GM18951 (cell line): ENCODE measurements around the gene ENTPD3.
"Not testable (repeated sequence)": the region's sequence is repeated elsewhere in the genome, so short reads cannot be mapped to it uniquely, and the experiment has no call there.

Source experiments
- POLR2A ChIP-seq: IDR thresholded peaks from 4 replicates; pipeline ENCODE4 v1.6.1; 2011; ENCODE audit warnings: mild to moderate bottlenecking; ENCODE audit not compliant: insufficient read length, insufficient read depth; ENCODE audit errors: extremely low read depth
- in situ Hi-C: fragments of 300-500 bp; cut with MboI; formaldehyde crosslinking; loops from one replicate; pipeline ENCODE4 v1.12.0; 2022; ENCODE audit warnings: low sequenced_read_pairs, mixed read lengths, inconsistent platforms; ENCODE audit not compliant: unreplicated experiment

Gene ENTPD3

GRCh38 chr3:40458473-40458872, 71.5 kb downstream of the ENTPD3 start:
- TF ChIP-seq POLR2A: no peak
- in situ Hi-C loops: no loop called here

DNA sequence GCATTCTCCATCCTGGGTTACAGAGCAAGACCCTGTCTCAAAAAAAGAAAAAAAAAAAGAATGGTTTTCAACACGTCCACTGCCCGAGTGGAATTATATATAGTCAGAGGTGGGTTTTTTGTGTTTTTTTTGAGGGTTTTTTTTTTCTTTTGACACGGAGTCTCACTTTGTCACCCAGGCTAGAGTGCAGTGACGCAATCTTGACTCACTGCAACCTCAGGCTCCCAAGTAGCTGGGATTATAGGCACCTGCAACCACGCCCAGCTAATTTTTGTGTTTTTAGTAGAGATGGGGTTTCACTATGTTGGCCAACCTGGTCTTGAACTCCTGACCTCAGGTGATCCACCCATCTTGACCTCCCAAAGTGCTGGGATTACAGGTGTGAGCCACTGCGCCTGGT, 73.5 kb downstream of the ENTPD3 start:
- in situ Hi-C loops: not testable (repeated sequence)

DNA sequence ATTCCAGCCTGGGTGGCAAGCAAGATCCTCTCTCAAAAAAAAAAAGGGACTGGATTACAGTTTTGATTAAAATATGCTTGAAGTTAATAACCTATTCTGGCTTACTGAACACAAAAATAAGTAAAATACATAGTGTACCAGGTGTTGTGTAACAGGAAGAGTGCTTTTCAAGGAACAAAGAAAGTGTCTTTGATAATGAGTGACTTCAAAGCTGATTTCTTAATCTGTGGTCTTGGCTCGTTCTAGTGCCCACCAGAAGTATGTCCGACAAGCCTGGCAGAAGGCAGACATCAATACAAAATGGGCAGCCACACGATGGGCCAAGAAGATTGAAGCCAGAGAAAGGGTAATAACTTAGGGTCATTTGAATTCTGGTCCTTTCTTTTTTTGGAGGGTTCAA, 74.2 kb downstream of the ENTPD3 start:
- in situ Hi-C loops: no loop called here
- no peak for TF ChIP-seq POLR2A

DNA sequence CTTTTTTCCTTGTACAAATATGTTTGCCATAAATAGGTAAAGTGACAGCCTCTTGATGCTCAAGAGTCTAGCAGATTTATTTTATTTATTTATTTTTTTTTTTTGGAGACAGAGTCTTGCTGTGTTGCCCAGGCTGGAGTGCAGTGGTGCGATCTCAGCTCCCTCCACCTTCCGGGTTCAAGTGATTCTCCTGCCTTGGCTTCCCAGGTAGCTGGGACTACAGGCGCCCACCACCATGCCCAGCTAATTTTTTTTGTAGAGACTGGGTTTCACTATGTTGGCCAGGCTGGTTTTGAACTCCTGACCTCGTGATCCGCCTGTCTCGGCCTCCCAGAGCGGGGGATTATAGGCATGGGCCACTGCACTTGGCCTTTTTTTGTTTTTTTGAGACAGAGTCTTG, 75.9 kb downstream of the ENTPD3 start:
- in situ Hi-C loops: not testable (repeated sequence)

- TF ChIP-seq POLR2A: no peak
- in situ Hi-C loops: no loop called here
Observed at GRCh38 chr3:40463579-40463978, 76.6 kb downstream of the ENTPD3 start.

DNA sequence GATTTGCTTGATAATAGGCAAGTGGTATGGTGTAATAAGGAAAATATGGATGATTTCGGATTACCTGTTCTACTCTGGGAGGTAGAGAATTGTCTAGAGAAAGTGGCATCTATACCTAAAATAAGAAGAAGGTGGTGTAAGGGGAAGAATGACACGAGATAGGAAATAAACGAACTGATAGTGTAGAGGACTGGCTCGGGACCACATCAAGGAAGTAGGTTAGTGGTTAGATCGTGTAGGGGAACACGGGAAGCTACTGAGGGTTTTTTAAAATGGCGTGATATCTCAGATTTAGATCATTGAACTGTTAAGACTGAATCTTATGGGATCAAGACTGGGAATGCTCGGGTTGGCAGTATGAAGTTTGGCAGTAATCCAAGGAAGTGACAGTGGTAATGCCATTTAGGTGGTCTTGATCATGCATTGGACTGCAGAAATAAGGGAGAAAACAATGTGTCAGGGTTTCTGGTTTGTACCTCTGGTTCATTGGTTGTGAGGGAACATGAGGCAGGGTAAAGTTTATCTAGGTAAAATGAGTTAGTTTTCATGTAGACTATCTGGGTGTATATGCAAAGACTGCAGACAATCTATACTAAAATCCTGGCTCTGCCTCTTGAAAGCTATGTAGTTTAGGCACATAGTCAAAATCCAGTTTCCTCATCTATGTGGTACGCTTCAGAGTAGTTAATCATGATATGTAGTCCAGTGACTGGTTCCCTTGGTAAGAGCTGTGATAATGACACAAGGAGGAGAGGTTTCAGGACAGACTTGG, 77.5 kb downstream of the ENTPD3 start:
- in situ Hi-C loops: no loop called here
- no peak for TF ChIP-seq POLR2A

DNA sequence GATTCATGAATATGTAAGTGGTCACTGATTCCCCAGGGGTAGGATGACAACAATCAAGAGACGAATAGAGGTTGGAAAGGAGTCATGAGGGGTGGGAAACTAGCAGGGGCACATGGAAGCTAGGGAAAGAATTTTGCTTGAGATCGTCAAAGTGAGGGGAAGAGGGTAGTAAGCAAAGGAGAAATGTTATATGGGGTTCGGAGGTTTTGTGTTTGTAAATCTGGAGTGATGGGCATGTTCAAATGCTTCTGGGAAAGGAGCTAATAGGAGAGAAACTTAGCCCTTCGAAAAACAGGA, 78.1 kb downstream of the ENTPD3 start:
- no peak for TF ChIP-seq POLR2A
- in situ Hi-C loops: no loop called here

DNA sequence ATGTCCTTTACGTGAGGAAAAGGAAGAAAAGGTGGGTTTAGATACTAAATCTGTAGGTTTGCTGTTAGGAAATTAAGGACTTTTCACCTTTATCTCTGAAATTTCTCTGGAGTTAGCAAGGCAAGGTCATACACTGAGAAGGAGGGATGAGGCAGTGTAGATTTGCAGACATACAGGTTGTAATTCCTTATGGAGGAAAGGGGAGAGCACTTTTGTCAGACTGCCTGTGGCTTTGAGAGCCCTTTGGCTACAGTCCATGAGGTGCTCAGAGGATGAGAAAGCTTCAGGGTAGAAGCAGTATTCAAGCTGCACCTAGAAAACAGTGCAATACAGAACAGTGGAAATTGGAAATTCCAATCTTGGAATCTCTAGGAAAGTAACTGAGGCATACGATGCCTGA, 78.5 kb downstream of the ENTPD3 start:
- in situ Hi-C loops: no loop called here
- TF ChIP-seq POLR2A: no peak

GRCh38 chr3:40468018-40468417, 81.0 kb downstream of the ENTPD3 start:
- in situ Hi-C loops: no loop called here

GRCh38 chr3:40470701-40471100, 83.7 kb downstream of the ENTPD3 start:
- no peak for TF ChIP-seq POLR2A
- in situ Hi-C loops: no loop called here

More at GRCh38 chr3:40468018-40468417, 81.0 kb downstream of the ENTPD3 start:
- no peak for TF ChIP-seq POLR2A

GRCh38 chr3:40476478-40477470, 89.8 kb downstream of the ENTPD3 start, which contains the start of gene ZNF619:
ZNF619 (plus strand) TSS chr3:40477122; CDS start chr3:40477980, 858 bp downstream.
- in situ Hi-C loops: no loop called here
- TF ChIP-seq POLR2A: peak; percentile 65

GRCh38 chr3:40477666-40478065, 90.7 kb downstream of the ENTPD3 start:
- in situ Hi-C loops: no loop called here
- no peak for TF ChIP-seq POLR2A
